Natural killer cell treated with Interleukin-12 subunit alpha and Interleukin-12 subunit beta and Interleukin-15 and Interleukin-18, amount 100 ng/mL, for 72 hours (primary cell): ENCODE data around the gene LMO1. TPM values are rescaled to one million over a fixed set of nuclear protein-coding genes. Genes with fewer than 3 reads are reported as not detected.

Experiments used
- ATAC-seq, 2 donors: fragments of 150-1000 bp; cut with Tn5 transposase in 1 of 2; sonication (Bioruptor Pico), chemical (Tn5 transposase) in 1 of 2; 2 replicates each; pipeline ENCODE4 v1.10.0; 2021
- DNase-seq: peaks from one replicate; pipeline ENCODE4 v3.0.0; 2022; ENCODE audit warnings: low spot score
- H3K27ac Mint-ChIP-seq, 2 donors: 1 replicate in 1 of 2; 2 replicates in 1 of 2; pipeline ENCODE4 v1.8.0; 2022; ENCODE audit warnings: mixed read lengths in 2 of 2, mild to moderate bottlenecking in 1 of 2, moderate library complexity in 1 of 2
- H3K27me3 Mint-ChIP-seq, 2 donors: 1 replicate in 1 of 2; 2 replicates in 1 of 2; pipeline ENCODE4 v1.8.0; 2022; ENCODE audit warnings: mixed read lengths in 2 of 2
- H3K36me3 Mint-ChIP-seq: one replicate; pipeline ENCODE4 v1.8.0; 2022; ENCODE audit warnings: mixed read lengths
- H3K4me1 Mint-ChIP-seq, 2 donors: 1 replicate in 1 of 2; 2 replicates in 1 of 2; pipeline ENCODE4 v1.8.0; 2022; ENCODE audit warnings: low read depth in 2 of 2, mixed read lengths in 2 of 2, mild to moderate bottlenecking in 1 of 2
- H3K4me3 Mint-ChIP-seq: one replicate; pipeline ENCODE4 v1.8.0; 2022; ENCODE audit warnings: mixed read lengths
- H3K9me3 Mint-ChIP-seq: 2 replicates; pipeline ENCODE4 v1.8.0; 2022; ENCODE audit warnings: mixed read lengths
- total RNA-seq, 2 donors: library from RNA; stranded (reverse); gene quantifications; one replicate each; pipeline ENCODE4 v1.2.3, GENCODE V29; 2022

LMO1 gene
- total RNA-seq, 2 donors from 2014 or later, result not detected

DNA sequence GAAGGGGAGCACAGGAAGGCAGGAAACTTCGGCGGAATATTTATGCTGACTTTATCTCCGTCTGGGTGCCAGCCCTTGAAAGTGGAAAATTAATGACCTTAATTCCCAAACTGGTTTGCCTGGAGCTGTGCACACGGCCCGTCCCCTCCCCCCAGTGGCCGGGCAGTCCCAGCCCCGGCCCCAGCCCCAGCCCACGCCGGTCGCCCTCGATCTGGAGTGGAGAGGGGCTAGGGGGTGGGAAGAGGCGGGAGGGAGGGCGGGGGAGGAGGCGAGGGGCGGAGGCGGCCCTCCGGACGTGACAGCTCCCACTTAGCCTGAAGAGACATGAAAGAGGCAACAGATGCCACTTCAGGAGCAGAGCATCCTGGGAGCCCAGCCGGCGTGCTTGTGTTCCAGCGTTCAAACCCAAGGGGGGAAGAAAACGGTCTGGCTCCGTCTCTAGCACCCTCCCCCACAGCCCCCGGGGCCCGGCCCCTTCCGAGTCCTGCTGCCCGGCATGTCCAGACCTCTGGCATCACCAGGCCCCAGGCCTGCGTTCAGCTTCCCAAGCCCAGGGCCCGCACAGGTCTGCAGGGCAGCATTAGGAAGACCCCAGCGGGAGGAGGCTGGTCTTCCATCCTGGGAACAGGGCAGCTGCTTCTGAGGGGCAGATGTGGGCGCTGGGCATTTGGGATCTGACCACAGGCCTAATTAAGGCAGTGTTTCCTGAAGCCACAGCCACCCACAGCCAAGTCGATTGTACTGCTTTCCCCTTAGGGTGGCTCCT is 20.0 kb upstream of the LMO1 start:
- Mint-ChIP-seq H3K4me1 (no peaks in the 10 kb centered on the region), H3K27me3 (peaks cover 9 to 16% of the 10 kb centered on the region in 2 donors), H3K4me3 (no peak overlapping the region), H3K36me3 (no peaks in the 10 kb centered on the region), H3K27ac (no peak overlapping the region), H3K9me3 (no peaks in the 10 kb centered on the region)
- ATAC-seq (no peak), DNase-seq (no peak)

DNA sequence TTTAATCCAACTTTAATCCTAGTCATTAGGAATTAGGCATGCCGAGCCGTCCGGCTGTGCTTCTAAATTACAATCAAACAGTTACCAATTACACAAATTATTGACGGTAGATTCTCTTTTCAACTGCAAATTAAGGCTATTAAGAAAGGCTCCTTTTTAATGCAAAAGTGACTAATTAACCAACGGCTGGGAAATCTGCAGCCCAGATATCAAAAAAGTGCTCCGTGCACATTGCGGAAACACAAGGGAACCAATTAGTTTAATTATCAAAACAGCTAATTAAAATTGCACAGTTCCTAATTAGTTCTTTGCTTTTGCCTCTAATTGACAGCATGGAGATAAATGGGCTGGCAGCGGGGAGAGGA is 19.4 kb upstream of the LMO1 start:
- Mint-ChIP-seq H3K4me3 (no peak overlapping the region), H3K27ac (no peak overlapping the region), H3K9me3 (no peaks in the 10 kb centered on the region), H3K36me3 (no peaks in the 10 kb centered on the region), H3K4me1 (no peaks in the 10 kb centered on the region), H3K27me3 (peaks cover 9 to 11% of the 10 kb centered on the region in 2 donors)
- ATAC-seq, result no peak
- no peak for DNase-seq

DNA sequence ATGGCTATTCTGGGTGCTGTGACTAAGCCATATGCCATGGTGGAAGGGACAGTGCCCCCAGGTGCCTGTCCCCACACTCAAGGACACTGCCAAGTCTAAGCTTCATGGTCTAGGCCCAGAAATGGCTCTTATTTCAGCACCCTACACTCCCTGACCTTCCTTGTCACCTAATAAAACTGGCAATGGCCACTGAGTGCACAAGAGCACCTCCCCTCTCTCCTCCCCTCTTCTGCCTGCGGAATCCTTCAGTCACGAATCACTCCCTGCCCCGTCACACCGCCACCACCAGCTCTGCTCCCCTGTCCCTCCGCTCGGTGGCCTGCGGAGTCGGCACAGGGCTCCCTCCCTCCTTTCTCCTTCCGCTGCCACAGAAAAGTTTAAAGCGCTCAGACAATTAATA is 19.0 kb upstream of the LMO1 start:
- H3K4me1 Mint-ChIP-seq, result no peaks in the 10 kb centered on the region
- no peaks in the 10 kb centered on the region for H3K36me3 Mint-ChIP-seq
- no peak overlapping the region for H3K4me3 Mint-ChIP-seq
- no peak overlapping the region for H3K27ac Mint-ChIP-seq
- no peak for ATAC-seq
- peaks cover 9 to 11% of the 10 kb centered on the region in 2 donors for H3K27me3 Mint-ChIP-seq
- no peaks in the 10 kb centered on the region for H3K9me3 Mint-ChIP-seq
- no peak for DNase-seq

GRCh38 chr11:8281266-8281665 is 17.6 kb upstream of the LMO1 start:
- H3K27me3 Mint-ChIP-seq, result peaks cover 6 to 19% of the 10 kb centered on the region in 2 donors
- ATAC-seq (no peak), DNase-seq (no peak)
- no peaks in the 10 kb centered on the region for H3K9me3 Mint-ChIP-seq
- H3K36me3 Mint-ChIP-seq, result no peaks in the 10 kb centered on the region
- H3K27ac Mint-ChIP-seq, result no peak overlapping the region
- H3K4me3 Mint-ChIP-seq, result no peak overlapping the region
- no peaks in the 10 kb centered on the region for H3K4me1 Mint-ChIP-seq

DNA sequence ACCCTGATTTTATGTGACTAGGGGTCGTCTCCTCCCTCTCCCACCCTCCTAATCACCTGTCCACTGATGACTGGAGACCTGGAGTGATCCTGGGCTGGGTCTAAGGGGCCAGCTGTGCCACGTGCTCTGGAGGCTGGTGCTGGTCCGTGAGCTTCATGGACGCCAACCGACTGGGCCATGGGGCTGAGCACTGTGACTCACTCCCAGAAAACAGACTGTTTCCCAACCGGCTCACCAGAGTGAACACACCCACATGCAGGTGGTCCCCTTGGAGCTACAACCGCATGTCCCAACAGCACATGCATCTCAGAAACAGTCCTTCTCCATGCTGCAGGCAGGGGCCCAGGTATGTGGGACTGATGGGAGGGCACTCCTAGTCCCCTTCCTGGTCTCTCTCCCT is 14.0 kb upstream of the LMO1 start:
- no peaks in the 10 kb centered on the region for H3K9me3 Mint-ChIP-seq
- no peaks in the 10 kb centered on the region for H3K4me1 Mint-ChIP-seq
- no peak for DNase-seq
- H3K36me3 Mint-ChIP-seq, result no peaks in the 10 kb centered on the region
- no peak for ATAC-seq
- no peak overlapping the region for H3K4me3 Mint-ChIP-seq
- H3K27ac Mint-ChIP-seq, result no peak overlapping the region
- H3K27me3 Mint-ChIP-seq, result peaks cover 8 to 12% of the 10 kb centered on the region in 2 donors

DNA sequence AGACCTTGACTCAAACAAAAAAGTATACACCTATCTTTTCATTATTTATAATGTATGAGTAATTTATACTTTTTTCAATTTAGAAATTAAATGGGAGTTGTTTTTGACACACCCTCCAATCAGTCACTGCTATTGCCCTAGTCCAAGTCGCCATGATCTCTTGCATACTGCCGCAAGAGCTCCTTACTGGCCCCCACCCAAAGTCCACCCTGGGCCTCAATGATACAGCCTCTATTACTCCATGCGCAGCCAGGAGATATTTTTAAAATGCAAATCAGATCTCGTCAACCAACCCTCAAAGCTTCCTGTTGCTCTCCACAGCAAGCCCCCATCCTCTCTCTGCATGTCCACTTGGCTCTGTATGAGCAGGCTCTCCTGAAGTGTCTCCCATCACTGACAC is 12.8 kb upstream of the LMO1 start:
- Mint-ChIP-seq H3K36me3 (no peaks in the 10 kb centered on the region), H3K4me3 (no peak overlapping the region), H3K9me3 (no peaks in the 10 kb centered on the region), H3K4me1 (no peaks in the 10 kb centered on the region), H3K27ac (no peak overlapping the region), H3K27me3 (peaks cover 12 to 24% of the 10 kb centered on the region in 2 donors)
- ATAC-seq, result no peak
- DNase-seq, result no peak

DNA sequence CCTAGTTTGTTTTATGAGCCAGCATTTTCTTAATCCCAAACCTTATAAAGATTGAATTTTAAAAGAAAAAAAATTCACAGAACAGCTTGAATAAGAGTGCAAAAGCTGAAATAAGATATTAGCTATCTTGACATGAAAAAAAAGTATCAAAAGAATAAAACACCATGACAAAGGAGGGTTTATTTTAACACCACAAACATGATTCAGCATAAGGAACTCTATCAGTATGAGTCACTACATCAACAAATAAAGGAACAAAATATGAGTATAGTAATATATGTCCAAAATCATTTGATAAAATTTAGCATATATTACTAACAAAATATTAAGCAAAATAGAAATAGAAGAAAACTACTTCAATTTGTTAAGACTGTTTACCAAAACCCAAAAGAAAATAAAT is 9.6 kb upstream of the LMO1 start:
- ATAC-seq (no peak), DNase-seq (no peak)
- no peaks in the 10 kb centered on the region for H3K36me3 Mint-ChIP-seq
- no peak overlapping the region for H3K4me3 Mint-ChIP-seq
- no peaks in the 10 kb centered on the region for H3K9me3 Mint-ChIP-seq
- peaks cover 32 to 48% of the 10 kb centered on the region in 2 donors for H3K27me3 Mint-ChIP-seq
- H3K27ac Mint-ChIP-seq, result no peak overlapping the region
- no peaks in the 10 kb centered on the region for H3K4me1 Mint-ChIP-seq

DNA sequence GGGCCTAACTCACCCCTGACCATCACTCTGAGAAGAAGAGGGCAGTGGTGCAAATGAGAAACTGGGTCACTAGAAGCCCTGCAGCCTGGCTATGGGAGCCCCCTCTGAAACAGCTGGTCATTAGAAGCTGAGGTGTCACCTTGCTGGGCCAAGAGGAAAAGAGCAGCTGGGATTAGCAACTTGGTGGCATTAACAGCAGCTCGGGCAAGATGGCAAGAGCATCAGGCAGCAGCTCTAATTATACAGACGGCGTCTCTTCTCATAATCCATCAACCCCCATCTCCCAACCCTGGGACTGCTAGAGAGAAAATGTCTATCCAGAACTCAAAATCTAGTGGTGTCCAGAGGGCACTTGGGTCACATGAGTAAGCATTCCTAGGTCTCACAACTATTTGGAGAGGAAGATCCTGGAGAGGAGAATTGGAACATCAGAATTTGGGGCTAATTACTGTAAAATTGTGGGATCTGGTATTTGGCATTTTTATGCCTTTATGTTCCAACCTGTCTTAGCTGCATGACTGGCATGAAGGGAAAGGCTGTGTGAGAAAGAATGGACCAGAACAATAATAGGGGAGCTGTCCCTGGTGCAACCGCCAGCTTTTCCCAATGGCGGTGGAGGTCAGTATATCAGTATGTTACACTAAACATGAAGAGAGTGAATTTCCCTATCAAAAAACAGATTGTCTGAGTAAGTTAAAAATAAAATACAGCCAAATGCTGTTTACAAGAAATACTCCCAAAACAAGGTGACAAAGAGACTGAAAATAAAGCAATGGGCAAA is 7.6 kb upstream of the LMO1 start:
- peaks cover 38 to 41% of the 10 kb centered on the region in 2 donors for H3K27me3 Mint-ChIP-seq
- no peak for ATAC-seq
- H3K9me3 Mint-ChIP-seq, result no peaks in the 10 kb centered on the region
- no peaks in the 10 kb centered on the region for H3K36me3 Mint-ChIP-seq
- no peaks in the 10 kb centered on the region for H3K4me1 Mint-ChIP-seq
- no peak for DNase-seq
- no peak overlapping the region for H3K27ac Mint-ChIP-seq
- H3K4me3 Mint-ChIP-seq, result no peak overlapping the region

GRCh38 chr11:8269636-8270035 is 6.0 kb upstream of the LMO1 start:
- H3K36me3 Mint-ChIP-seq, result no peaks in the 10 kb centered on the region
- H3K27ac Mint-ChIP-seq, result no peak overlapping the region
- DNase-seq (no peak), ATAC-seq (no peak)
- H3K9me3 Mint-ChIP-seq, result no peaks in the 10 kb centered on the region
- no peak overlapping the region for H3K4me3 Mint-ChIP-seq
- H3K27me3 Mint-ChIP-seq, result peaks cover 42 to 44% of the 10 kb centered on the region in 2 donors
- peaks cover 0 to under 1% of the 10 kb centered on the region in 2 donors for H3K4me1 Mint-ChIP-seq

GRCh38 chr11:8268530-8269400 is 5.1 kb upstream of the LMO1 start:
- Mint-ChIP-seq H3K4me3 (peak overlapping the region; percentile 22), H3K27me3 (peaks cover 46 to 53% of the 10 kb centered on the region in 2 donors), H3K27ac (no peak overlapping the region), H3K36me3 (no peaks in the 10 kb centered on the region), H3K4me1 (peaks cover 5 to 9% of the 10 kb centered on the region in 2 donors), H3K9me3 (no peaks in the 10 kb centered on the region)
- ATAC-seq (peak in 1 of 2 donors; percentile 40), DNase-seq (no peak)

- Mint-ChIP-seq H3K36me3 (no peaks in the 10 kb centered on the region), H3K4me1 (peaks cover 10 to 14% of the 10 kb centered on the region in 2 donors), H3K27ac (no peak overlapping the region), H3K27me3 (peaks cover 51 to 57% of the 10 kb centered on the region in 2 donors), H3K4me3 (no peak overlapping the region), H3K9me3 (no peaks in the 10 kb centered on the region)
- no peak for DNase-seq
- peak; percentile 32 to 65 for ATAC-seq
Measured at GRCh38 chr11:8267831-8268529, 4.3 kb upstream of the LMO1 start.

DNA sequence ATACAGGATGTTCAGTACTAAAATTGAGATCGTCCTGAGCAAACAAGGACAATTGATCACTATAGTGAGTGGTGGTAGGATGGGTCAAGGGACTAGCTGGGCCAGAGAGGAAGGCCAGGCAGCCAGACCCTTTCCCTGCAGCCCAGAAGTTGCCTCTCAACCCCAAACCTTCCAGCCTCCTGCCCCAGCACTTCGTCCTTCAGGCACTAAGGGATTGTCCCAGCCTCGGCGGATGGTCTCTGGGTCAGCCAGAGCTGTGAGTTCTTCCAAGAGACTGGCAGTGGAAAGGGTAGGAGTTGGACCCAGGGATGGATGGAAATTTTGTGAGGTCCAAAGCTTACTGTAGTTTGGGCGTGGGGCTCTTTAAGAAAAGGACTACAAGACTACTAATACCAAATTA is 3.6 kb upstream of the LMO1 start:
- Mint-ChIP-seq H3K9me3 (no peaks in the 10 kb centered on the region), H3K27me3 (peaks cover 51 to 53% of the 10 kb centered on the region in 2 donors), H3K27ac (no peak overlapping the region), H3K4me1 (peaks cover 10 to 14% of the 10 kb centered on the region in 2 donors), H3K4me3 (no peak overlapping the region), H3K36me3 (no peaks in the 10 kb centered on the region)
- DNase-seq, result no peak
- no peak for ATAC-seq
